Nephron (organoid): Measurements from ENCODE around the gene CEACAM4.

Experiments used
- H3K27ac Mint-ChIP-seq, 3 experiments: 2 replicates each; pipeline ENCODE4 v1.8.0; 2020; ENCODE audit warnings: mixed read lengths in 3 of 3, mild to moderate bottlenecking in 2 of 3, moderate library complexity in 1 of 3
- H3K27me3 Mint-ChIP-seq: 2 replicates; pipeline ENCODE4 v1.8.0; 2021; ENCODE audit warnings: low read depth, mild to moderate bottlenecking, moderate library complexity, mixed read lengths
- H3K36me3 Mint-ChIP-seq: 2 replicates; pipeline ENCODE4 v1.8.0; 2020; ENCODE audit warnings: low read depth, mixed read lengths
- H3K4me1 Mint-ChIP-seq: 2 replicates; pipeline ENCODE4 v1.8.0; 2020; ENCODE audit warnings: mixed read lengths
- H3K4me3 Mint-ChIP-seq, 3 experiments: 2 replicates each; pipeline ENCODE4 v1.8.0; 2020; ENCODE audit warnings: mild to moderate bottlenecking in 3 of 3, mixed read lengths in 3 of 3, moderate library complexity in 2 of 3
- H3K9me3 Mint-ChIP-seq: 2 replicates; pipeline ENCODE4 v1.8.0; 2020; ENCODE audit warnings: mixed read lengths
- CTCF ChIP-seq, 3 experiments: fragments of 200-600 bp; sonication (generic); IDR thresholded peaks; one replicate each; pipeline ENCODE4 v1.5.0; 2021; ENCODE audit warnings: antibody characterized with exemption in 3 of 3; ENCODE audit not compliant: unreplicated experiment in 3 of 3

Gene CEACAM4

DNA sequence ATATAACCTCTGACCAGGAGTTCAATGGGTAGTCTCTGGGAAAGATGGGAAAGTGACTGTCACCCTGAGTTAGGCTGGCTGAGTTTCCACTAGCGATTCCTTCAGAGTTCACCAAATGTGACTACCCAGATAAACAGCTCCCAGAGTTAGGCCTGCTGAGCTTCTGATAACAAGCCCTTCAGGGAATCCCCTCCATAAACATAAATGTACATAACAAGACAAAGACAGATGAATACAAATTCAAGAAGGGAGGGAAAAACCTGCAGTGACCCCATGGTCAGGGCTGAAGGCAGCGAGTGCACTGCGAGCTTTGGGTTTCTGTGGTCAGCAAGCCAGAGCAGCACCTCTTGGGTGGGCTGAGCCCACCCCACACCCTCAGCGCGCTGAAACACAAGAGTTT, 25.4 kb upstream of the CEACAM4 start:
- no peaks in the 10 kb centered on the region for H3K27me3 Mint-ChIP-seq
- no peak for TF ChIP-seq CTCF (IDR thresholded peaks at IDR 0.05; ENCODE audit: unreplicated experiment in 3 of 3)
- no peak overlapping the region for H3K27ac Mint-ChIP-seq
- H3K9me3 Mint-ChIP-seq: peaks cover 23% of the 10 kb centered on the region
- H3K4me3 Mint-ChIP-seq: no peak overlapping the region
- H3K4me1 Mint-ChIP-seq: no peaks in the 10 kb centered on the region
- no peaks in the 10 kb centered on the region for H3K36me3 Mint-ChIP-seq

DNA sequence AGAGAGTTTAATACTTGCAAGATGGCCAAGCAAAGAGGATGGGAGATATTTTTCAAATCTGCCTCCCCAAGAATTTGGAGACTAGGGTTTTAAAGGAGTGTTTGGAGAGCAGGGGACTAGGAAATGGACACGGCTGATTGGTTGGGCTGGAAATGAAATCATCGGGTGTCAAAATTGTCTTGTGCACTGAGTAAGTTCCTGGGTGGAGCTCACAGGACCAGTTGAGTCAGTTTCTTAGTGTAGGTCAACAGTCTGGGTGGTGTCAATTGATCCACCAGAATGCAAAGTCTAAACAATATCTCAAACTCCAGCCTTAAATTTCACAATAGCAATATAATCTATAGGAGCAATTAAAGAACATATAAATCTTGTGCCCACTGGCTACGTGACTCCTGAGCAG, 23.0 kb upstream of the CEACAM4 start:
- no peaks in the 10 kb centered on the region for H3K36me3 Mint-ChIP-seq
- TF ChIP-seq CTCF (IDR thresholded peaks at IDR 0.05; ENCODE audit: unreplicated experiment in 3 of 3): no peak
- H3K27me3 Mint-ChIP-seq: no peaks in the 10 kb centered on the region
- no peaks in the 10 kb centered on the region for H3K4me1 Mint-ChIP-seq
- H3K9me3 Mint-ChIP-seq: peaks cover 16% of the 10 kb centered on the region
- H3K27ac Mint-ChIP-seq: no peak overlapping the region
- no peak overlapping the region for H3K4me3 Mint-ChIP-seq

DNA sequence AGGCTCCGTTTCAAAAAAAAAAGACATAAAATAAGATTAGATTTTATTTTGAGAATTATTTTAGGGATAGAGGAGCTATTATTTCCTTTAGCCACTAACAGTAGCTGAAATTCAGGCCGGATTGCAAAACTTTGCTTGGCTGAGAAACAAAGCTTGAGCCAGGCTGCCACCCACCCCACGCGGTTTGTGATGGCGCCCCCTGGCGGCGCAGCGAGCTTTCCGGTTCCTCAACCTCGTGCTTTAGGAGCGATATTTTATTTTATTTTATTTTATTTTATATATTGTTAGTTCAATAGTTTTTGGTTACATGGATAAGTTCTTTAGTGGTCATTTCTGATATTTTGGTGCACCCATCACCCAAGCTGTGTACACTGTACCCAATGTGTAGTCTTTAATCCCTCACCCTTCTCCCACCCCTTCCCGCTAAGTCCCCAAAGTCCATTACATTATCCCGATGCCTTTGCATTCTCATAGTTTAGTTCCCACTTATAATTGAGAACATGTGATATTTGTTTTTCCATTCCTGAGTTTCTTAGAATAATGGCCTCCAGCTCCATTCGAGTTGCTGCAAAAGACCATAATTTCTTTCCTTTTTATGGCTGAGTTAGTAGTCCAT, 19.8 kb upstream of the CEACAM4 start:
- Mint-ChIP-seq H3K4me3 (no peak overlapping the region), H3K36me3 (no peaks in the 10 kb centered on the region), H3K27me3 (peaks cover 3% of the 10 kb centered on the region), H3K9me3 (peaks cover 11% of the 10 kb centered on the region), H3K4me1 (no peaks in the 10 kb centered on the region), H3K27ac (no peak overlapping the region)
- no peak for TF ChIP-seq CTCF (IDR thresholded peaks at IDR 0.05; ENCODE audit: unreplicated experiment in 3 of 3)

GRCh38 chr19:41641879-41642485, 15.1 kb upstream of the CEACAM4 start:
- no peak overlapping the region for H3K4me3 Mint-ChIP-seq
- peak; percentile 43 to 47 (median 44) for TF ChIP-seq CTCF (IDR thresholded peaks at IDR 0.05; ENCODE audit: unreplicated experiment in 3 of 3)
- H3K27me3 Mint-ChIP-seq: peaks cover 3% of the 10 kb centered on the region
- H3K4me1 Mint-ChIP-seq: no peaks in the 10 kb centered on the region
- H3K36me3 Mint-ChIP-seq: no peaks in the 10 kb centered on the region
- H3K27ac Mint-ChIP-seq: no peak overlapping the region
- peaks cover 16% of the 10 kb centered on the region for H3K9me3 Mint-ChIP-seq

GRCh38 chr19:41638641-41639081, 11.8 kb upstream of the CEACAM4 start:
- Mint-ChIP-seq H3K4me3 (no peak overlapping the region), H3K27me3 (peaks cover 3% of the 10 kb centered on the region), H3K27ac (no peak overlapping the region), H3K36me3 (no peaks in the 10 kb centered on the region), H3K9me3 (peaks cover 28% of the 10 kb centered on the region), H3K4me1 (no peaks in the 10 kb centered on the region)
- no peak for TF ChIP-seq CTCF (IDR thresholded peaks at IDR 0.05; ENCODE audit: unreplicated experiment in 3 of 3)

DNA sequence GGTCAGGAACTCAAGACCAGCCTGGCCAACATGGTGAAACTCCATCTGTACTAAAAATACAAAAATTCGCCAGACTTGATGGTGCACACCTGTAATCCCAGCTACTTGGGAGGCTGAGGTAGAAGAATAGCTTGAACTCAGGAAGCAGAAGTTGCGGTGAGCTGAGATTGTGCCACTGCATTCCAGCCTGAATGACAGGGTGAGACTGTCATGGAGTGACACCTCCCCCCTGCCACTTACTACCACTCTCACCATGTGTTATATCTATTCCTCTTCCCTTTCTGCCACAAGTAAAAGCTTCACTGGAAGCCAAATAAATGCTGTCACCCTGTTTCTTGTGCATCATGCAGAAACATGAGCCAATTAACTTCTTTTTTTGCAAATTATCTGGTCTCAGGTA, 10.6 kb upstream of the CEACAM4 start:
- no peak overlapping the region for H3K4me3 Mint-ChIP-seq
- no peaks in the 10 kb centered on the region for H3K36me3 Mint-ChIP-seq

More for the DNA sequence above, 10.6 kb upstream of the CEACAM4 start:
- no peaks in the 10 kb centered on the region for H3K4me1 Mint-ChIP-seq
- H3K9me3 Mint-ChIP-seq: peaks cover 28% of the 10 kb centered on the region
- H3K27me3 Mint-ChIP-seq: no peaks in the 10 kb centered on the region
- no peak for TF ChIP-seq CTCF (IDR thresholded peaks at IDR 0.05; ENCODE audit: unreplicated experiment in 3 of 3)
- no peak overlapping the region for H3K27ac Mint-ChIP-seq
